H1 (cell line): ENCODE results near the gene ZNF646. TPM values are rescaled to one million over a fixed set of nuclear protein-coding genes. Genes with fewer than 3 reads are reported as not detected.
A peak's percentile ranks its signal among the peaks of the same experiment; 100 is the strongest.

Experiments used
- CTCF ChIA-PET: fragments of 300-600 bp; sonication (Branson Sonifier 250); formaldehyde crosslinking; loops from one replicate; lab custom pipeline; 2021; ENCODE audit not compliant: partially characterized antibody; lab: Charles Lee
- POLR2A ChIA-PET: fragments of 300-600 bp; sonication (Branson Sonifier 250); formaldehyde crosslinking; loops from one replicate; lab custom pipeline; 2021; ENCODE audit warnings: inconsistent platforms; ENCODE audit not compliant: partially characterized antibody; lab: Charles Lee
- DNase-seq, 2 experiments: peaks; one replicate each; pipeline versions ENCODE4 v3.0.0 to v3.0.0-alpha.2; 2010 to 2022; ENCODE audit warnings: low spot score in 2 of 2, low read depth in 1 of 2, mixed read lengths in 1 of 2
- FAIRE-seq: peaks from 2 replicates; lab custom pipeline; 2011; peaks lifted over from hg19 to GRCh38; lab: Jason Lieb, UNC
- H2AFZ ChIP-seq: 2 replicates; pipeline ENCODE4 v1.8.1; 2012; ENCODE audit warnings: low read length, inconsistent platforms
- H2AK5ac ChIP-seq: 2 replicates; pipeline ENCODE4 v1.6.1; 2013; ENCODE audit warnings: low read depth, low read length
- H2BK120ac ChIP-seq: replicated peaks from 2 replicates; pipeline ENCODE3; 2013; ENCODE audit warnings: low read depth, low read length, inconsistent platforms
- H2BK12ac ChIP-seq: 2 replicates; pipeline ENCODE4 v1.6.1; 2013; ENCODE audit warnings: low read depth, low read length
- H2BK15ac ChIP-seq: 2 replicates; pipeline ENCODE4 v1.6.1; 2013; ENCODE audit warnings: low read length
- H2BK20ac ChIP-seq: 2 replicates; pipeline ENCODE4 v1.6.1; 2013; ENCODE audit warnings: low read length
- H2BK5ac ChIP-seq: 2 replicates; pipeline ENCODE4 v1.6.1; 2013; ENCODE audit warnings: low read depth, low read length
- H3K14ac ChIP-seq: 2 replicates; pipeline ENCODE4 v1.6.1; 2013; ENCODE audit warnings: inconsistent platforms; ENCODE audit not compliant: insufficient read length
- H3K18ac ChIP-seq: 2 replicates; pipeline ENCODE4 v1.6.1; 2013; ENCODE audit warnings: low read length; ENCODE audit errors: extremely low read depth
- H3K23ac ChIP-seq: 2 replicates; pipeline ENCODE4 v1.6.1; 2013; ENCODE audit warnings: inconsistent platforms; ENCODE audit not compliant: insufficient read length
- H3K23me2 ChIP-seq: 2 replicates; pipeline ENCODE4 v1.6.1; 2013; ENCODE audit warnings: low read depth, low read length
- H3K27ac ChIP-seq: 2 replicates; pipeline ENCODE4 v1.6.1; 2011; ENCODE audit warnings: low read depth, low read length, inconsistent platforms
- H3K27me3 ChIP-seq, 4 experiments: replicated peaks in 1 of 4; 1 replicate in 1 of 4; 2 replicates in 3 of 4; pipeline versions ENCODE4 v1.6.1 to v1.8.1; 2011 to 2013; ENCODE audit warnings: low read length in 3 of 4, mild to moderate bottlenecking in 3 of 4, inconsistent platforms in 2 of 4, mixed read lengths in 2 of 4, moderate library complexity in 1 of 4; ENCODE audit not compliant: control insufficient read depth in 3 of 4, insufficient read depth in 3 of 4; ENCODE audit errors: extremely low read depth in 1 of 4
- H3K36me3 ChIP-seq, 4 experiments: 2 replicates each; pipeline versions ENCODE4 v1.6.1 to v1.8.1; 2011 to 2013; ENCODE audit warnings: mild to moderate bottlenecking in 4 of 4, low read length in 3 of 4, moderate library complexity in 2 of 4, control low read depth in 1 of 4, inconsistent platforms in 1 of 4; ENCODE audit not compliant: insufficient read depth in 4 of 4, control insufficient read depth in 2 of 4
- H3K4ac ChIP-seq: replicated peaks from 2 replicates; pipeline ENCODE3; 2013; ENCODE audit warnings: low read length, low read depth, mixed read lengths, inconsistent platforms; ENCODE audit not compliant: insufficient read length
- H3K4me1 ChIP-seq, 4 experiments: replicated peaks in 1 of 4; 1 replicate in 1 of 4; 2 replicates in 3 of 4; pipeline versions ENCODE4 v1.6.1 to v1.8.1; 2011 to 2013; ENCODE audit warnings: low read length in 3 of 4, inconsistent platforms in 2 of 4, mixed read lengths in 1 of 4; ENCODE audit not compliant: insufficient read depth in 4 of 4, control insufficient read depth in 3 of 4
- H3K4me2 ChIP-seq, 2 experiments: 2 replicates each; pipeline versions ENCODE4 v1.6.1 to v1.8.1; 2011 to 2013; ENCODE audit warnings: low read depth in 2 of 2, low read length in 2 of 2, control low read depth in 1 of 2, inconsistent platforms in 1 of 2, mild to moderate bottlenecking in 1 of 2; ENCODE audit not compliant: insufficient read depth in 1 of 2
- H3K4me3 ChIP-seq, 4 experiments: fragments of 200-600, 300-600 bp in 1 of 4; sonication (generic), shearing (Covaris generic), sonication (Bioruptor Twin) in 1 of 4; 2 replicates each; pipeline versions ENCODE4 v1.5.1 to v1.8.1; 2011 to 2016; ENCODE audit warnings: low read length in 4 of 4, low read depth in 3 of 4, control low read depth in 2 of 4, inconsistent platforms in 2 of 4, mild to moderate bottlenecking in 2 of 4, mixed read lengths in 1 of 4, moderate library complexity in 1 of 4; ENCODE audit not compliant: insufficient read depth in 2 of 4; ENCODE audit errors: extremely low read depth in 1 of 4
- H3K56ac ChIP-seq: replicated peaks from 2 replicates; pipeline ENCODE3; 2013; ENCODE audit warnings: low read depth, mild to moderate bottlenecking, mixed read lengths, low read length, inconsistent platforms; ENCODE audit not compliant: insufficient read length
- H3K79me1 ChIP-seq: 2 replicates; pipeline ENCODE4 v1.6.1; 2013; ENCODE audit warnings: low read depth, low read length, control low read depth
- H3K79me2 ChIP-seq, 2 experiments: 2 replicates each; pipeline versions ENCODE4 v1.6.1 to v1.8.1; 2012 to 2013; ENCODE audit warnings: low read length in 2 of 2, mild to moderate bottlenecking in 2 of 2, inconsistent platforms in 1 of 2; ENCODE audit not compliant: insufficient read depth in 2 of 2, control insufficient read depth in 1 of 2
- H3K9ac ChIP-seq, 4 experiments: replicated peaks in 1 of 4; 1 replicate in 1 of 4; 2 replicates in 3 of 4; pipeline versions ENCODE4 v1.6.1 to v1.8.1; 2011 to 2013; ENCODE audit warnings: low read depth in 3 of 4, low read length in 3 of 4, control low read depth in 2 of 4, mild to moderate bottlenecking in 2 of 4, moderate library complexity in 2 of 4, inconsistent platforms in 1 of 4; ENCODE audit errors: extremely low read depth in 1 of 4
- H3K9me3 ChIP-seq, 2 experiments: 2 replicates each; pipeline versions ENCODE4 v1.6.1 to v1.8.1; 2012 to 2013; ENCODE audit warnings: mild to moderate bottlenecking in 2 of 2, moderate library complexity in 2 of 2, control low read depth in 1 of 2, inconsistent platforms in 1 of 2, low read depth in 1 of 2, low read length in 1 of 2, mixed read lengths in 1 of 2; ENCODE audit not compliant: insufficient read depth in 2 of 2
- H4K20me1 ChIP-seq, 2 experiments: replicated peaks in 1 of 2; 2 replicates each; pipeline versions ENCODE3 to v1.8.1; 2011 to 2013; ENCODE audit warnings: inconsistent platforms in 2 of 2, low read length in 2 of 2, mild to moderate bottlenecking in 1 of 2; ENCODE audit not compliant: insufficient read depth in 2 of 2, control insufficient read depth in 1 of 2
- H4K5ac ChIP-seq: 2 replicates; pipeline ENCODE4 v1.6.1; 2013; ENCODE audit warnings: low read length, low read depth, mixed read lengths, inconsistent platforms; ENCODE audit not compliant: insufficient read length
- H4K8ac ChIP-seq: 2 replicates; pipeline ENCODE4 v1.8.0; 2013; ENCODE audit warnings: mild to moderate bottlenecking, moderate library complexity, low read length, inconsistent platforms; ENCODE audit not compliant: insufficient read depth; ENCODE audit errors: extremely low read depth
- H4K91ac ChIP-seq: replicated peaks from 2 replicates; pipeline ENCODE3; 2013; ENCODE audit warnings: low read length, mixed read lengths, inconsistent platforms; ENCODE audit not compliant: insufficient read length
- CHD2 ChIP-seq: IDR thresholded peaks from 2 replicates; pipeline ENCODE4 v1.6.1; 2012; ENCODE audit warnings: low read length, improper control_type of control experiment
- JUND ChIP-seq: IDR thresholded peaks from 2 replicates; pipeline ENCODE4 v1.6.1; 2011; ENCODE audit warnings: mild to moderate bottlenecking, improper control_type of control experiment, low read length
- KDM1A ChIP-seq: fragments of 200-600, 300-600 bp; sonication (generic); IDR thresholded peaks from 2 replicates; pipeline ENCODE4 v1.7.1; 2016; ENCODE audit warnings: mild to moderate bottlenecking, low read length, borderline replicate concordance
- MAFK ChIP-seq: IDR thresholded peaks from 2 replicates; pipeline ENCODE4 v1.6.1; 2012; ENCODE audit warnings: low read depth, mild to moderate bottlenecking, improper control_type of control experiment, low read length
- PHF8 ChIP-seq: fragments of 200-600 bp; sonication (generic); conservative IDR thresholded peaks from 2 replicates; pipeline ENCODE4 v1.7.1; 2012; ENCODE audit warnings: low read depth, mild to moderate bottlenecking, inconsistent platforms, low read length, moderate library complexity
- POLR2A ChIP-seq, 2 experiments: IDR thresholded peaks; 1 replicate in 1 of 2; 2 replicates in 1 of 2; pipeline ENCODE4 v1.6.1; 2011; ENCODE audit warnings: low read depth in 2 of 2, low read length in 2 of 2, mild to moderate bottlenecking in 2 of 2; ENCODE audit errors: control extremely low read depth in 1 of 2
- SIX5 ChIP-seq: IDR thresholded peaks from 2 replicates; pipeline ENCODE4 v1.6.1; 2011; ENCODE audit warnings: mild to moderate bottlenecking, low read depth, low read length
- USF2 ChIP-seq: IDR thresholded peaks from 2 replicates; pipeline ENCODE4 v1.6.1; 2011; ENCODE audit warnings: low read length, improper control_type of control experiment
- WGBS, 2 experiments: shearing (Covaris generic) in 1 of 2; methylation state at CpG; one replicate each; pipeline versions ENCODE4 v1.1.6 to v1.1.7; 2013 to 2015; ENCODE audit warnings: low lambda C conversion rate in 2 of 2, mixed read lengths in 2 of 2, inconsistent platforms in 1 of 2, low coverage in 1 of 2, missing lambda C conversion rate in 1 of 2; ENCODE audit not compliant: insufficient replicate concordance in 2 of 2, insufficient coverage in 1 of 2, insufficient read length in 1 of 2; ENCODE audit errors: extremely low coverage in 1 of 2, missing lambda C conversion rate in 1 of 2; 5-methylcytosine and 5-hydroxymethylcytosine counted together
- polyA plus RNA-seq, 7 experiments: library from polyadenylated mRNA; depleted of rRNA in 3 of 7; stranded (reverse) in 5 of 7; unstranded in 2 of 7; fragments of >200 nt in 5 of 7; fragments of 200-250 nt in 2 of 7; gene quantifications; 1 replicate in 5 of 7; 2 replicates in 1 of 7; 4 replicates in 1 of 7; pipeline versions ENCODE4 v1.2.1 to v1.2.3, GENCODE V29; 2011 to 2013; ENCODE audit warnings: missing spikeins in 2 of 7, mixed read lengths in 2 of 7
- total RNA-seq: library from RNA; stranded (reverse); fragmentation: NEBNext Ultra II Directional; extraction: Animal tissue kit (Norgen Biotek cat#: 25700); gene quantifications from 2 replicates; pipeline ENCODE4 v1.2.1, GENCODE V29; 2021

ZNF646 gene
- total and polyA plus RNA-seq, 2 of the 8 experiments (the other 6 are each of a cell fraction or from before 2014, with no cell fraction given), result 6.5 to 25.0 TPM

GRCh38 chr16:31099860-31100638 lies 25.8 kb downstream of the ZNF646 start:
- Histone ChIP-seq H2BK120ac (no peak overlapping the region), H3K56ac (no peak overlapping the region), H2BK20ac (no peak overlapping the region), H3K79me2 (no peaks in the 10 kb centered on the region), H2BK5ac (no peak overlapping the region), H3K4me3 (no peak overlapping the region), H3K9ac (no peak overlapping the region), H3K4me2 (no peak overlapping the region), H4K20me1 (no peaks in the 10 kb centered on the region), H3K23ac (no peak overlapping the region), H4K8ac (no peak overlapping the region), H3K4ac (no peak overlapping the region), H2BK15ac (no peak overlapping the region), H2AFZ (no peak overlapping the region), H4K91ac (no peak overlapping the region), H2AK5ac (0 out of 2 replicates have a peak overlapping the region, but pooled peaks have one; percentile 67), H3K4me1 (no peaks in the 10 kb centered on the region), H3K27ac (no peak overlapping the region), H3K18ac (no peak overlapping the region), H3K23me2 (no peaks in the 10 kb centered on the region), H3K27me3 (0 out of 7 replicates have a peak, but pooled peaks cover 0 to 2% (median 0%) of the 10 kb centered on the region in 4 experiments), H3K9me3 (no peaks in the 10 kb centered on the region), H3K36me3 (no peaks in the 10 kb centered on the region), H4K5ac (no peak overlapping the region), H3K14ac (no peak overlapping the region), H2BK12ac (no peak overlapping the region), H3K79me1 (no peaks in the 10 kb centered on the region)
- WGBS, 2 experiments, result 63% methylated on average over 4 of the region's 4 CpGs; no CpG with 5 or more reads in 1 of the 2 experiments
- FAIRE-seq (no peak), DNase-seq (no peak)
- no peak for TF ChIP-seq SIX5
- TF ChIP-seq CHD2, result no peak
- no peak for TF ChIP-seq PHF8
- no peak for TF ChIP-seq USF2
- no peak for TF ChIP-seq KDM1A
- TF ChIP-seq POLR2A (IDR thresholded peaks at IDR 0.05; ENCODE audit: control extremely low read depth in 1 of 2, low read depth in 2 of 2, low read length in 2 of 2), result no peak
- TF ChIP-seq JUND, result no peak
- TF ChIP-seq MAFK, result no peak
- POLR2A ChIA-PET, result interaction anchor here (0.7 to 3.0 kb wide), 8 partner anchors 10 to 80 kb away, joined by 3 to 16 read pairs (median 6); partner anchors contain the start of genes FUS, KAT8, ZNF646 and ZNF668
- CTCF ChIA-PET, result interaction anchor here (0.6 to 1.9 kb wide), 10 partner anchors 11 to 345 kb away, joined by 3 to 7 read pairs (median 3); partner anchors contain the start of gene KAT8
